Iris pigment epithelial cell (primary cell): ENCODE results near the gene AP2S1.
"Not testable (repeated sequence)": the region's sequence is repeated elsewhere in the genome, so short reads cannot be mapped to it uniquely, and the experiment has no call there.

Experiments used
- DNase-seq: peaks from one replicate; pipeline ENCODE4 v3.0.0-alpha.2; 2011; ENCODE audit warnings: low read depth

The AP2S1 gene

GRCh38 chr19:46841458-46842083, 9.1 kb downstream of the AP2S1 start:
- peak; percentile 43 for DNase-seq

DNA sequence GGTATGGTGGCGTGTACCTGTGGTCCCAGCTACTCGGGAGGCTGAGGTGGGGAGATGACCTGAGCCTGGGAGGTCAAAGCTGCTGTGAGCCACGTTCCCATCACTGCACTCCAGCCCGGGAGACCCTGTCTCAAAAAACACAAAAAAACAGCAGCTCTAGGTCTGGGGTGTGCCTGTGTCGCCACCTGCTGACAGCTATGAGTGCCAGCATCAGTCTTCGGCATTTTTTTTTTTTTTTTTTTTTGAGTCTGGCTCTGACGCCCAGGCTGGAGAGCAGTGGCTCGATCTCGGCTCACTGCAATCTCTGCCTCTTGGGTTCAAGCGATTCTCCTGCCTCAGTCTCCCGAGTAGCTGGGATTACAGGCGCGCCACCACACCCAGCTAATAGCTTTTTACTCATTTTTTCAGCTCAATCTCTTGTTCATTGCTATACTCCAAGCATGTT, 10.1 kb downstream of the AP2S1 start:
- peak; percentile 54 for DNase-seq

- no peak for DNase-seq
These were observed 10.7 kb downstream of the AP2S1 start for GRCh38 chr19:46839752-46840497.

DNA sequence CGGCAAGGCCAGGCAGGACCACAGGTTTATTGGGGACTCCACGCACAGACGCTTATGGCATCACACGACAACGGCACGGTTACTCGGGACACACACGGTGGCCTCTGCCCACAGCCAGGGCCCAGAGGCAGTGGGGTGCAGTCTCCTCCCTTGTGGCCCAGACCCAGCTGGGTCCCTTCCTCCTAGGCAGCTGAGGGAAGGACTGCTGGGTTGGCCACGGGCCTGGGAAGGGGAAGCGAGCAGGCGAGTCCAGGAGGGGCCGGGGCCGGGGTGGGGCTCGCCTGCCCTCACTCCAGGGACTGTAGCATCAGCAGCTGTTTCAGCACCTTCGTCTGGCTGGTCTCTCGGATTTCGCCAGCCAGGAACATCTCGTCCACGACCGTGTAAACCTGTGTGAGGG, 12.5 kb downstream of the AP2S1 start:
- DNase-seq, result no peak

GRCh38 chr19:46834984-46835383, 15.7 kb downstream of the AP2S1 start:
- DNase-seq, result no peak

- no peak for DNase-seq
These were observed 16.5 kb downstream of the AP2S1 start for GRCh38 chr19:46834121-46834520.

DNA sequence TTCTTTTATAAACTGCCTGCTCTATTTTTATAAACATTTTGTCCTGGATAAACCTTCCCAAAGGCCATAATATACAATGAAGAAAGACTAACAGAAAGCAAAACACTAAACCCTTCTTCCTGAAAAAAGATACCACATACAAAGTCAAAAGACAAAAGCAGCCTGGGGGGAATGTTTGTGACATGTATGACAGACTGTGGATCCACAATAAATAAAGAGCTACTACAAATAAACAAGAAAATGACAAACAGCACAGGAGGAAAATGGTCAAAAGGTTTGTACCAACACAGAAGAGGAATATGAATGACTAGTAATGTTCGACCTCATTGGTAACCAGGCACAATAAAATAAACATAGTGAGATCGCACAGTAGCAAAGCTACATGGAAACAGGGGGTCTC, 19.8 kb downstream of the AP2S1 start:
- DNase-seq, result no peak

- DNase-seq, result no peak
These were observed 22.2 kb downstream of the AP2S1 start for GRCh38 chr19:46828484-46828883.

GRCh38 chr19:46825731-46826055, 25.0 kb downstream of the AP2S1 start:
- DNase-seq, result no peak

GRCh38 chr19:46824890-46825730, 25.5 kb downstream of the AP2S1 start:
- no peak for DNase-seq

DNA sequence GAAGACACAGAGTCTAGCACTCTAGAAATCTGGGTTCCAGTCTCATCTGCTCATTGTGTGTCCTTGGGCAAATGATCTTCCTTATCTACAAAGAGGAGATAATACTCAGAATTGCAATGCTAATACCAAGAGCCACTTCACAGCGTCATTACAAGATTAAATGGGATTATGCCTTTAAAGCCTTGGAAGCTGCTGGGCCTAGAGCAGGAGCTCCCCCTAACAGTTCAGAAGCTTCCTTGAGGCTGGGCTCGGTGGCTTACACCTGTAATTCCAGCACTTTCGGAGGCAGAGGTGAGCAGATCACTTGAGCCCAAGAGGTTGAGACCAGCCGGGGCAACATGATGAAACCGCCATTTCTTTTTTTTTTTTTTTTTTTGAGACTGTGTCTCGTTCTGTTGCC, 27.6 kb downstream of the AP2S1 start:
- DNase-seq, result no peak

- DNase-seq, result not testable (repeated sequence)
These were observed 28.2 kb downstream of the AP2S1 start for GRCh38 chr19:46822410-46822787.

DNA sequence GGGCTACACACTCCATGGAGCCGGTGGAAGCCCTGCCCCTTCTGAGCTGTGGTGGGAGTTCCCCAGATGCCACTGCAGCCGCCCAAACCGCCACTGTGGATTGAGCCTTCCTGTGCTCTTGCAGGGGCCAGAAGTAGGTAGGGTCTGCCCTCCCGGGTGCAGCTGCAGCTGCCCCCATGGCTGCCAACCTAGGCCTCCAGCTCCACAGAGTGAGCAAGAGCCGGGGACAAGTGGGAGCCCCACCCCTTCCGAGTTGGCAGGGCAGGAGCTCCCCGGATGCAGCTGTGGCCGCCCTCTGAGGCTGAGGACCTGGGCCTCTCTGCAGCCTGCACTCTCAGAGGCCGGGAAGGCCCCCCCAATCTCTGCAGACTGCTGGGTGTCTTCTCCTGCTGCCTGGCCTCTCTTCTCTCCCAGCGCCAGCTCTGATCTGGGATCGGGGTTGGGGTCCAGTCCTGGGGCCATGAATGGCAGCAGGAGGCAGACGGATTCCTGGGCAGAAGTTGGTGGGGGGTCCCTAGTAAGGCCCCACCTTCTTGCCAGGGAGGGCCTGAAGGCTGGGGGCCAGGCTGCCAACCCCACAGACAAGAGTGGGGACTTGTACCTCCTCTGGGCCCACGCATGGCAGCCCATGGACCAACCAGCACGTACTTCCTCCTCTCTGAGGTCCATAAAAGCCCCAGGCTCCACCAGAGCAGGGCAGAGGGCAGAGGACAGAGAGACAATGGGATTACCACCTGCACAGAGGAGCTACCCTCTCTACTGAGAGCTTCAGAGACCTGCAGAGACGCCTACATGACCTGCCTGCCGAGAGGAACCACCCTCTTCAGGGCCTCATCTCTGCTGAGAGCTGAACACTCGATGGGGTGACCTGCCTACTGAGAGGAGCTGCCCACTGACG, 28.9 kb downstream of the AP2S1 start:
- no peak for DNase-seq

DNA sequence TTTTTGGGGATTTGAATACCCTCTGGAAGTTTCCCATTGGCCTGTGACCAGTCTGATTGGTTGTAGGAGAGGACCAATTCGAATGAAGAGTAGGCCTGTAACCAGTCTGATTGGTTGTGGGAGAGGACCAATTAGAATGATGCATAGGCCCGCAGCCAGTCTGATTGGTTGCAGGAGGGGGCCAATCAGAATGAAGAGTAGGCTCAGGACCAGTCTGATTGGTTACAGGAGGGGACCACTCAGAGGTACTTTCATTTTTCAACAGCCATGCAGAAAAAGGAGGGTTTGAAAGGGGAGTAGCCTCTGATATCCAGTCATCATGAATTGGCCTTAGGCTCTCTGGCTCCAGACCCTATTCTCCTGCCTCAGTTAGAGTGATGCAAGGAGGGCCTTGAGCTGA, 31.8 kb downstream of the AP2S1 start:
- DNase-seq, result peak; percentile 54

- no peak for DNase-seq
These were observed 34.6 kb downstream of the AP2S1 start for GRCh38 chr19:46815833-46816627.

GRCh38 chr19:46813839-46814358, 36.7 kb downstream of the AP2S1 start:
- DNase-seq, result peak; percentile 70

GRCh38 chr19:46812977-46813838, 37.4 kb downstream of the AP2S1 start:
- no peak for DNase-seq

- no peak for DNase-seq
These were observed 40.9 kb downstream of the AP2S1 start for GRCh38 chr19:46809534-46810272.

DNA sequence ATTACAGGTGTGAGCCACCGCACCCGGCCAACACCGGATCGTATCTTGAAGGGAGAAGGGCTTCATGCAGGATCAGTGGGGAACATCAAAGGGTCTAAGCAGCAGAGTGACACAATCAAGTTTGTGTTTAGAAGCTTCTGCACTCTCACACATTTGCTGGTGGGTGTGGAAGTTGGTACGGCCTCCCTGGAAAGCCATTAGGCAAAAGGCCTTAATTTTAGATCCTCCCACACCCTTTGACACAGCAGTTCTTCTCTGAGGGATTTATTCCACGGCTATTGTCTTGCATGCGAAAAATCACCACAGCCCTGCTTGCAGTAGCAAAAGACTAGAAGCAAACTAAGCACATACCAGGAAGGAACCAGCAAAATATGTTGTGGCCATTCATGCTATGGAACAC, 44.0 kb downstream of the AP2S1 start:
- no peak for DNase-seq
